Liver (tissue), 9 donors: ENCODE measurements around the gene C3orf18. TPM values are rescaled to one million over a fixed set of nuclear protein-coding genes. Genes with fewer than 3 reads are reported as not detected.
A peak's percentile ranks its signal among the peaks of the same experiment; 100 is the strongest.

Source experiments
- DNase-seq: peaks from one replicate; pipeline ENCODE4 v3.0.0-alpha.2; 2017; ENCODE audit warnings: low spot score
- H3K27ac ChIP-seq, 2 donors: one replicate each; pipeline ENCODE4 v1.7.0; 2013; ENCODE audit warnings: inconsistent platforms in 2 of 2, low read length in 2 of 2, control low read depth in 1 of 2, low read depth in 1 of 2, mild to moderate bottlenecking in 1 of 2
- H3K27me3 ChIP-seq, 4 donors: one replicate each; pipeline versions ENCODE4 v1.6.1 to v1.7.0; 2013; ENCODE audit warnings: low read length in 3 of 4, inconsistent platforms in 1 of 4, mild to moderate bottlenecking in 1 of 4, moderate library complexity in 1 of 4; ENCODE audit not compliant: control insufficient read depth in 4 of 4, insufficient read depth in 4 of 4
- H3K36me3 ChIP-seq, 4 donors: one replicate each; pipeline versions ENCODE4 v1.6.1 to v1.7.0; 2013; ENCODE audit warnings: low read length in 3 of 4, mild to moderate bottlenecking in 3 of 4, low read depth in 1 of 4, moderate library complexity in 1 of 4; ENCODE audit not compliant: control insufficient read depth in 4 of 4, insufficient read depth in 3 of 4
- H3K4me1 ChIP-seq, 4 donors: one replicate each; pipeline versions ENCODE4 v1.6.1 to v1.7.0; 2013; ENCODE audit warnings: low read length in 3 of 4, mild to moderate bottlenecking in 3 of 4, moderate library complexity in 1 of 4; ENCODE audit not compliant: control insufficient read depth in 4 of 4, insufficient read depth in 4 of 4
- H3K4me3 ChIP-seq, 3 donors: one replicate each; pipeline versions ENCODE4 v1.6.1 to v1.7.0; 2013; ENCODE audit warnings: low read length in 3 of 3, control low read depth in 1 of 3, low read depth in 1 of 3, mild to moderate bottlenecking in 1 of 3
- H3K9ac ChIP-seq, 2 donors: one replicate each; pipeline ENCODE4 v1.7.0; 2013; ENCODE audit warnings: low read length in 2 of 2, mild to moderate bottlenecking in 2 of 2, moderate library complexity in 2 of 2, control low read depth in 1 of 2, low read depth in 1 of 2
- H3K9me3 ChIP-seq, 4 donors: one replicate each; pipeline versions ENCODE4 v1.6.1 to v1.7.0; 2013; ENCODE audit warnings: low read length in 3 of 4; ENCODE audit not compliant: control insufficient read depth in 4 of 4
- EGR1 ChIP-seq, 2 donors: IDR thresholded peaks; 2 replicates each; pipeline ENCODE4 v1.6.1; 2016 to 2018; ENCODE audit warnings: antibody characterized with exemption in 2 of 2, low read depth in 2 of 2
- FOXA1 ChIP-seq: IDR thresholded peaks from 2 replicates; pipeline ENCODE4 v1.6.1; 2016; ENCODE audit warnings: antibody characterized with exemption
- FOXA2 ChIP-seq: IDR thresholded peaks from 2 replicates; pipeline ENCODE4 v1.6.1; 2016; ENCODE audit warnings: antibody characterized with exemption
- GABPA ChIP-seq, 2 donors: IDR thresholded peaks in 1 of 2; conservative IDR thresholded peaks in 1 of 2; 2 replicates each; pipeline ENCODE4 v1.6.1; 2016; ENCODE audit warnings: antibody characterized with exemption in 2 of 2, mild to moderate bottlenecking in 1 of 2, moderate library complexity in 1 of 2
- HNF4A ChIP-seq, 2 donors: conservative IDR thresholded peaks; 2 replicates each; pipeline ENCODE4 v1.6.1; 2016; ENCODE audit warnings: antibody characterized with exemption in 2 of 2, mild to moderate bottlenecking in 2 of 2
- HNF4G ChIP-seq: IDR thresholded peaks from 2 replicates; pipeline ENCODE4 v1.6.1; 2016; ENCODE audit warnings: antibody characterized with exemption
- JUND ChIP-seq, 2 donors: IDR thresholded peaks; 2 replicates each; pipeline ENCODE4 v1.6.1; 2016; ENCODE audit warnings: antibody characterized with exemption in 2 of 2
- MAX ChIP-seq: IDR thresholded peaks from 2 replicates; pipeline ENCODE4 v1.6.1; 2016; ENCODE audit warnings: antibody characterized with exemption
- NR2F2 ChIP-seq: IDR thresholded peaks from 2 replicates; pipeline ENCODE4 v1.6.1; 2016; ENCODE audit warnings: antibody characterized with exemption
- RAD21 ChIP-seq, 2 donors: IDR thresholded peaks; 2 replicates each; pipeline ENCODE4 v1.6.1; 2016; ENCODE audit warnings: antibody characterized with exemption in 2 of 2, mild to moderate bottlenecking in 2 of 2
- RXRA ChIP-seq, 2 donors: IDR thresholded peaks; 2 replicates each; pipeline ENCODE4 v1.6.1; 2017 to 2018; ENCODE audit warnings: antibody characterized with exemption in 2 of 2, mild to moderate bottlenecking in 1 of 2
- SP1 ChIP-seq: IDR thresholded peaks from 2 replicates; pipeline ENCODE4 v1.6.1; 2018; ENCODE audit warnings: antibody characterized with exemption, mild to moderate bottlenecking
- TAF1 ChIP-seq: conservative IDR thresholded peaks from 2 replicates; pipeline ENCODE4 v1.6.1; 2016; ENCODE audit warnings: antibody characterized with exemption, mild to moderate bottlenecking
- YY1 ChIP-seq: IDR thresholded peaks from 2 replicates; pipeline ENCODE4 v1.6.1; 2016; ENCODE audit warnings: antibody characterized with exemption, mild to moderate bottlenecking
- ZBTB33 ChIP-seq: IDR thresholded peaks from 2 replicates; pipeline ENCODE4 v1.6.1; 2016; ENCODE audit warnings: antibody characterized with exemption
- WGBS: extraction: QIAGEN DNeasy Blood & Tissue Kit; methylation state at CpG from one replicate; pipeline ENCODE4 v1.1.7; 2013; 5-methylcytosine and 5-hydroxymethylcytosine counted together
- polyA plus RNA-seq, 2 donors: library from polyadenylated mRNA; stranded (reverse) in 1 of 2; unstranded in 1 of 2; fragments of 200-250 nt in 1 of 2; fragments of >200 nt in 1 of 2; fragmentation: Nextera tagmentation in 1 of 2; extraction: Ambion mirVana in 1 of 2; gene quantifications; one replicate each; pipeline versions ENCODE4 v1.2.1 to v1.2.3, GENCODE V29; 2013 to 2015
- total RNA-seq, 2 donors: library from RNA; depleted of rRNA; stranded (reverse); fragments of >200 nt; gene quantifications; one replicate each; pipeline ENCODE4 v1.2.3, GENCODE V29; 2014
- TF ChIP-seq, protein P1 (sequence below): IDR thresholded peaks from 2 replicates; pipeline ENCODE4 v1.6.1; 2016; ENCODE audit warnings: antibody characterized with exemption
- TF ChIP-seq, protein P2 (sequence below): fragments of 150-350 bp; IDR thresholded peaks from 2 replicates; pipeline ENCODE4 v1.5.1; 2017; ENCODE audit warnings: improper control_type of control experiment, low read depth, low read length; ENCODE audit not compliant: missing input control
- TF ChIP-seq, protein P3 (sequence below): IDR thresholded peaks from 2 replicates; pipeline ENCODE4 v1.6.1; 2016; ENCODE audit warnings: antibody characterized with exemption, mild to moderate bottlenecking
- donor health status: healthy.
- donor health status: healthy.
- donor health status: healthy.
- donor health status: healthy.
- donor health status: healthy.

C3orf18 gene
- total and polyA plus RNA-seq, 4 donors, result 0.54 to 2.7 (median 1.5) TPM

DNA sequence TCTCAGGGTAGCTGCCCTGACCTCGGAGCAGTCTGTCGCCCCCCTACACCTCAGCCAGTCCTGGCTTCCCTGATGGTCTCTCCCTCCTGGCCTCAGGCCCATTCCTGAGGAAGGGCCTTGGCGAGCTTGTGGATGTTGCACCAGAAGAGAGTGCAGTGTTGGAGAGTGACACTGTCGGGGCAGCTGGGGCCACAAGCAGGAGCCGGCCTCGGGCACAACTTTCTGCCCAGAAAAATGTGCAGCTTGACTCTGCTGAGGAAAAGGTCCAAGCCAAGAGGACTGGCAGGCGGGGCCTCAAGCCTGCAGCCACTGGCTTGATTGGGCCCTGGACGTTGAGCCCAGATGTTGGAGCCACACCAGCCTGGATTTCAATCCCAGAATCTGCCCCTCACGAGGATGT, 14.5 kb upstream of the C3orf18 start:
- TF ChIP-seq EGR1 (IDR thresholded peaks at IDR 0.05; ENCODE audit: low read depth in 2 of 2), result no peak
- TF ChIP-seq, protein P1, sequence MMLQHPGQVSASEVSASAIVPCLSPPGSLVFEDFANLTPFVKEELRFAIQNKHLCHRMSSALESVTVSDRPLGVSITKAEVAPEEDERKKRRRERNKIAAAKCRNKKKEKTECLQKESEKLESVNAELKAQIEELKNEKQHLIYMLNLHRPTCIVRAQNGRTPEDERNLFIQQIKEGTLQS, result no peak
- no peak for TF ChIP-seq YY1
- no peak for TF ChIP-seq JUND (IDR thresholded peaks at IDR 0.05)
- peak in 1 of 2 donors; percentile 14 for TF ChIP-seq RAD21 (IDR thresholded peaks at IDR 0.05)
- no peak for TF ChIP-seq HNF4G
- TF ChIP-seq, protein P2, sequence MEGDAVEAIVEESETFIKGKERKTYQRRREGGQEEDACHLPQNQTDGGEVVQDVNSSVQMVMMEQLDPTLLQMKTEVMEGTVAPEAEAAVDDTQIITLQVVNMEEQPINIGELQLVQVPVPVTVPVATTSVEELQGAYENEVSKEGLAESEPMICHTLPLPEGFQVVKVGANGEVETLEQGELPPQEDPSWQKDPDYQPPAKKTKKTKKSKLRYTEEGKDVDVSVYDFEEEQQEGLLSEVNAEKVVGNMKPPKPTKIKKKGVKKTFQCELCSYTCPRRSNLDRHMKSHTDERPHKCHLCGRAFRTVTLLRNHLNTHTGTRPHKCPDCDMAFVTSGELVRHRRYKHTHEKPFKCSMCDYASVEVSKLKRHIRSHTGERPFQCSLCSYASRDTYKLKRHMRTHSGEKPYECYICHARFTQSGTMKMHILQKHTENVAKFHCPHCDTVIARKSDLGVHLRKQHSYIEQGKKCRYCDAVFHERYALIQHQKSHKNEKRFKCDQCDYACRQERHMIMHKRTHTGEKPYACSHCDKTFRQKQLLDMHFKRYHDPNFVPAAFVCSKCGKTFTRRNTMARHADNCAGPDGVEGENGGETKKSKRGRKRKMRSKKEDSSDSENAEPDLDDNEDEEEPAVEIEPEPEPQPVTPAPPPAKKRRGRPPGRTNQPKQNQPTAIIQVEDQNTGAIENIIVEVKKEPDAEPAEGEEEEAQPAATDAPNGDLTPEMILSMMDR, result no peak
- no peak for TF ChIP-seq FOXA1
- no peak for TF ChIP-seq FOXA2
- peak; percentile 35 to 52 for TF ChIP-seq RXRA (IDR thresholded peaks at IDR 0.05)
- no peak for TF ChIP-seq MAX
- TF ChIP-seq SP1, result peak; percentile 36
- peak in 1 of 2 donors; percentile 42 for TF ChIP-seq HNF4A (conservative IDR thresholded peaks at IDR 0.05)
- TF ChIP-seq TAF1, result no peak
- TF ChIP-seq GABPA (IDR thresholded peaks at IDR 0.05 in 1 of 2, conservative IDR thresholded peaks at IDR 0.05 in 1 of 2), result no peak
- TF ChIP-seq, protein P3, sequence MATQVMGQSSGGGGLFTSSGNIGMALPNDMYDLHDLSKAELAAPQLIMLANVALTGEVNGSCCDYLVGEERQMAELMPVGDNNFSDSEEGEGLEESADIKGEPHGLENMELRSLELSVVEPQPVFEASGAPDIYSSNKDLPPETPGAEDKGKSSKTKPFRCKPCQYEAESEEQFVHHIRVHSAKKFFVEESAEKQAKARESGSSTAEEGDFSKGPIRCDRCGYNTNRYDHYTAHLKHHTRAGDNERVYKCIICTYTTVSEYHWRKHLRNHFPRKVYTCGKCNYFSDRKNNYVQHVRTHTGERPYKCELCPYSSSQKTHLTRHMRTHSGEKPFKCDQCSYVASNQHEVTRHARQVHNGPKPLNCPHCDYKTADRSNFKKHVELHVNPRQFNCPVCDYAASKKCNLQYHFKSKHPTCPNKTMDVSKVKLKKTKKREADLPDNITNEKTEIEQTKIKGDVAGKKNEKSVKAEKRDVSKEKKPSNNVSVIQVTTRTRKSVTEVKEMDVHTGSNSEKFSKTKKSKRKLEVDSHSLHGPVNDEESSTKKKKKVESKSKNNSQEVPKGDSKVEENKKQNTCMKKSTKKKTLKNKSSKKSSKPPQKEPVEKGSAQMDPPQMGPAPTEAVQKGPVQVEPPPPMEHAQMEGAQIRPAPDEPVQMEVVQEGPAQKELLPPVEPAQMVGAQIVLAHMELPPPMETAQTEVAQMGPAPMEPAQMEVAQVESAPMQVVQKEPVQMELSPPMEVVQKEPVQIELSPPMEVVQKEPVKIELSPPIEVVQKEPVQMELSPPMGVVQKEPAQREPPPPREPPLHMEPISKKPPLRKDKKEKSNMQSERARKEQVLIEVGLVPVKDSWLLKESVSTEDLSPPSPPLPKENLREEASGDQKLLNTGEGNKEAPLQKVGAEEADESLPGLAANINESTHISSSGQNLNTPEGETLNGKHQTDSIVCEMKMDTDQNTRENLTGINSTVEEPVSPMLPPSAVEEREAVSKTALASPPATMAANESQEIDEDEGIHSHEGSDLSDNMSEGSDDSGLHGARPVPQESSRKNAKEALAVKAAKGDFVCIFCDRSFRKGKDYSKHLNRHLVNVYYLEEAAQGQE, result no peak
- no peak for TF ChIP-seq NR2F2
- TF ChIP-seq ZBTB33, result no peak
- Histone ChIP-seq H3K27me3 (no peaks in the 10 kb centered on the region), H3K9ac (no peak overlapping the region), H3K4me1 (peaks cover 49 to 80% (median 73%) of the 10 kb centered on the region in 4 donors), H3K4me3 (no peak overlapping the region), H3K9me3 (no peaks in the 10 kb centered on the region), H3K36me3 (peaks cover 0 to 13% (median 2%) of the 10 kb centered on the region in 4 donors), H3K27ac (peak overlapping the region; percentile 75 to 90)
- DNase-seq, result no peak
- 42% methylated on average over 9 of the region's 9 CpGs for WGBS
